Activated naive CD8-positive, alpha-beta T cell treated with anti-CD3 and anti-CD28 coated beads, Interleukin-2, amount 50 U/mL, for 24 hours (primary cell): ENCODE measurements around the gene ARHGAP28.
"Not testable (repeated sequence)": the region's sequence is repeated elsewhere in the genome, so short reads cannot be mapped to it uniquely, and the experiment has no call there.

Experiments used
- ATAC-seq: fragments of 150-1000 bp; cut with Tn5 transposase; one replicate; pipeline ENCODE4 v1.10.0; 2021
- DNase-seq: peaks from one replicate; pipeline ENCODE4 v3.0.0; 2021
- H3K27ac Mint-ChIP-seq: one replicate; pipeline ENCODE4 v1.8.0; 2021; ENCODE audit warnings: mild to moderate bottlenecking, mixed read lengths
- H3K27me3 Mint-ChIP-seq: one replicate; pipeline ENCODE4 v1.8.0; 2021; ENCODE audit warnings: mixed read lengths
- H3K36me3 Mint-ChIP-seq: one replicate; pipeline ENCODE4 v1.8.0; 2021; ENCODE audit warnings: low read depth, mixed read lengths
- H3K4me1 Mint-ChIP-seq: one replicate; pipeline ENCODE4 v1.8.0; 2021; ENCODE audit warnings: mixed read lengths
- H3K4me3 Mint-ChIP-seq: one replicate; pipeline ENCODE4 v1.8.0; 2021; ENCODE audit warnings: mild to moderate bottlenecking, moderate library complexity, mixed read lengths
- H3K9me3 Mint-ChIP-seq: one replicate; pipeline ENCODE4 v1.8.0; 2021; ENCODE audit warnings: mixed read lengths

The ARHGAP28 gene

GRCh38 chr18:6842081-6842480 lies 112.6 kb downstream of the ARHGAP28 start:
- Mint-ChIP-seq H3K27me3 (no peaks in the 10 kb centered on the region), H3K36me3 (no peaks in the 10 kb centered on the region), H3K9me3 (peaks cover 10% of the 10 kb centered on the region), H3K27ac (no peak overlapping the region), H3K4me3 (no peak overlapping the region), H3K4me1 (no peaks in the 10 kb centered on the region)
- no peak for DNase-seq
- no peak for ATAC-seq

DNA sequence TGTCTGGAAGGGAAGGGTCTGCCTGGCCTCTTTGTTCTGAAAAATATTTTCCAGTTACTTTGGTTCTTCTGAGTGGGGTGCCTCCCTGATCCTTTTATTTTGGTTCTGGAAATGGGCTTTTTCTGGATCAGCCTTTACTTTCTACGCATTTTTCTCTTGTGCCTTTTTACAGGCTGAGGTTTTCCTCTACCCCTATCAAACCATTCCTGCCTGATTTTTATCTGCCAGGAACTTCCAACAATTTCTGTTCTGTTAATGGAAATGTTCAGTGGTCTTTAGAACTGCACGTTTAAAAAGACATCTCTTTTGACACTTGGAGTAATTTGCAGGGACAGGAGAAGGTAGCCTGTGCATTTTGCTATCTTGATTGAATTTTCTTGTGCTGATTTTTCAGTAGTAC lies 113.8 kb downstream of the ARHGAP28 start:
- no peaks in the 10 kb centered on the region for H3K27me3 Mint-ChIP-seq
- no peak overlapping the region for H3K4me3 Mint-ChIP-seq
- H3K27ac Mint-ChIP-seq: no peak overlapping the region
- peaks cover 10% of the 10 kb centered on the region for H3K9me3 Mint-ChIP-seq
- H3K4me1 Mint-ChIP-seq: no peaks in the 10 kb centered on the region
- no peaks in the 10 kb centered on the region for H3K36me3 Mint-ChIP-seq
- no peak for ATAC-seq
- DNase-seq: no peak

DNA sequence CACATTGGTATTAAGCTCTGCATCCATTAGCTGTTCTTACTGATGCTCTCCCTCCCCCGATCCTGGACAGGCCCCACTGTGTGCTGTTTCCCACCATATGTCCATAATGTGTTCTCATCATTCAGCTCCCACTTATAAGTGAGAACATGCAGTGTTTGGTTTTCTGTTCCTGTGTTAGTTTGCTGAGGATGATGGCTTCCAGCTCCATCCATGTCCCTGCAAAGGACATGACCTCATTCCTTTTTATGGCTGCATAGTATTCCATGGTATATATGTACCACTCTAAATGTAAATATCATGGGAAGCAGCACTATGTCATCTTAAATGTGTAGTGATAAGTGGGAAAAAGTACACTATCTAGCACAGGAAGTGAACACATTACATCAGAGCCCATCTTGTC lies 116.0 kb downstream of the ARHGAP28 start:
- H3K27ac Mint-ChIP-seq, DNase-seq, H3K4me3 Mint-ChIP-seq, H3K27me3 Mint-ChIP-seq, ATAC-seq, H3K9me3 Mint-ChIP-seq, H3K36me3 Mint-ChIP-seq, H3K4me1 Mint-ChIP-seq: not testable (repeated sequence)

DNA sequence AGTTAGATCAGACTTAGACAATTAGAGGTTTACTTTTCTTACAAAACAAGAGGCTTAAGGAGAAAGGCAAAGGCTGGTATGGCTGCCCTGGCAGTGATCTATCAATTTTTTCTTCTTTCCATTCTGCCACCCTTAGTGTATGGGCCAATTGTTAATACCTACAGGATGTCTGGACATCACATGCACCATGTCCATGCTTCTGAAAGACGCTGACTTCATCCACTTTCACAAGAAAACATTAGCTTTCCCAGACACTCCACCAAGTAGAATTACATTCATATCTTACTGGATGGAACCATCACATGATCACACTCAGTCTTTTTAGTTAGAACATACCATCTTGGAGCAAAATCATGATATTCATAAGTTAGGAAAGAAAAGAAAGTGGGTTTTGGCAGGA lies 120.9 kb downstream of the ARHGAP28 start:
- Mint-ChIP-seq H3K27me3 (no peaks in the 10 kb centered on the region), H3K4me3 (no peak overlapping the region), H3K36me3 (no peaks in the 10 kb centered on the region), H3K27ac (no peak overlapping the region), H3K4me1 (no peaks in the 10 kb centered on the region), H3K9me3 (peaks cover 12% of the 10 kb centered on the region)
- DNase-seq: no peak
- ATAC-seq: no peak

DNA sequence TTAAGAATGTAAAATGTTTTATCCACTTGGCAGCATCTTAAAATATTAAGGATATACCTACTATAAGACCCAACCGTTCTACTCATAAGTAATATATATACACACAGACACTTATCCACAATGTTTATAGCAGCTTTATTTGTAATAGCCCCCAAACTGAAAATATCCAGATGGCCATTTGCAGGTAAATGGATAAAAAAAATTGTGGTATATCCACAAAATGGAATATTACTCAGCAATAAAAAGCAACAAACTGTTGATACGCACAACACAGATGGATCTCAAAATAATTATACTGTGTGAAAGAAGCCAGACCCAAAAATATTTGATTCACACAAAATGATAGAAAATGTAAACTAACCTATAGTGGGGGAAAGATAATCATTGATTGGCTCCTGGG lies 122.0 kb downstream of the ARHGAP28 start:
- H3K4me1 Mint-ChIP-seq: no peaks in the 10 kb centered on the region
- H3K27ac Mint-ChIP-seq: no peak overlapping the region
- no peak overlapping the region for H3K4me3 Mint-ChIP-seq
- no peaks in the 10 kb centered on the region for H3K36me3 Mint-ChIP-seq
- peaks cover 10% of the 10 kb centered on the region for H3K9me3 Mint-ChIP-seq
- DNase-seq (no peak), ATAC-seq (no peak)
- no peaks in the 10 kb centered on the region for H3K27me3 Mint-ChIP-seq

GRCh38 chr18:6854811-6855210 lies 125.3 kb downstream of the ARHGAP28 start:
- ATAC-seq (no peak), DNase-seq (no peak)
- Mint-ChIP-seq H3K9me3 (peaks cover 10% of the 10 kb centered on the region), H3K36me3 (no peaks in the 10 kb centered on the region), H3K27me3 (no peaks in the 10 kb centered on the region), H3K4me3 (no peak overlapping the region), H3K4me1 (no peaks in the 10 kb centered on the region), H3K27ac (no peak overlapping the region)

DNA sequence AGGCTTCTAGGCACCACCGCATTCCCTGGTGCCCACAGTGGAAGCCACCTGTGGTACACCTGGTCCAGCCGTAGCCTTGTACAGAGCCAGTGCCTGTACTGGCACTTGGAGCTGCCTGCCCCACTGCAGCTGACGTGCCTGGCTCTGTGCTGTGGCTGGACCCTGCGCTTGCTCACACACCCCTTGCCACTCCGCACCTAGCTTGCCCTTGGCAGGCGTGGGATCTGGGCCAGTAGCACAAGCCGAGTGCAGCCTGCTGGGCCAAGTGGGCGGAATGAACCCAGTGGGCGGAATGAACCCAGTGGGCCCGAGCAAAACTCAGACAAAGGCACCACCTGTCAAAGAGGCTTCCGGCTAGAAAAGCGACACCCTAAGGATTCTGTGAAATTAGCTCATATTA lies 126.3 kb downstream of the ARHGAP28 start:
- H3K36me3 Mint-ChIP-seq: no peaks in the 10 kb centered on the region
- H3K9me3 Mint-ChIP-seq: peaks cover 10% of the 10 kb centered on the region
- ATAC-seq: no peak
- no peaks in the 10 kb centered on the region for H3K27me3 Mint-ChIP-seq
- H3K4me1 Mint-ChIP-seq: no peaks in the 10 kb centered on the region
- no peak overlapping the region for H3K27ac Mint-ChIP-seq
- H3K4me3 Mint-ChIP-seq: no peak overlapping the region
- no peak for DNase-seq

- Mint-ChIP-seq H3K9me3 (peaks cover 5% of the 10 kb centered on the region), H3K27me3 (no peaks in the 10 kb centered on the region), H3K36me3 (no peaks in the 10 kb centered on the region), H3K4me1 (no peaks in the 10 kb centered on the region), H3K27ac (no peak overlapping the region), H3K4me3 (no peak overlapping the region)
- DNase-seq: no peak
- no peak for ATAC-seq
Observed at GRCh38 chr18:6857300-6857699, 127.8 kb downstream of the ARHGAP28 start.

GRCh38 chr18:6859676-6860422 lies 130.3 kb downstream of the ARHGAP28 start:
- Mint-ChIP-seq H3K4me1 (no peaks in the 10 kb centered on the region), H3K27ac (no peak overlapping the region), H3K4me3 (no peak overlapping the region), H3K9me3 (no peaks in the 10 kb centered on the region), H3K36me3 (no peaks in the 10 kb centered on the region), H3K27me3 (no peaks in the 10 kb centered on the region)
- ATAC-seq: no peak
- no peak for DNase-seq

- Mint-ChIP-seq H3K4me3 (no peak overlapping the region), H3K27me3 (no peaks in the 10 kb centered on the region), H3K36me3 (no peaks in the 10 kb centered on the region), H3K9me3 (no peaks in the 10 kb centered on the region), H3K27ac (no peak overlapping the region), H3K4me1 (no peaks in the 10 kb centered on the region)
- ATAC-seq (no peak), DNase-seq (no peak)
Observed at GRCh38 chr18:6860804-6861448, 131.4 kb downstream of the ARHGAP28 start.

DNA sequence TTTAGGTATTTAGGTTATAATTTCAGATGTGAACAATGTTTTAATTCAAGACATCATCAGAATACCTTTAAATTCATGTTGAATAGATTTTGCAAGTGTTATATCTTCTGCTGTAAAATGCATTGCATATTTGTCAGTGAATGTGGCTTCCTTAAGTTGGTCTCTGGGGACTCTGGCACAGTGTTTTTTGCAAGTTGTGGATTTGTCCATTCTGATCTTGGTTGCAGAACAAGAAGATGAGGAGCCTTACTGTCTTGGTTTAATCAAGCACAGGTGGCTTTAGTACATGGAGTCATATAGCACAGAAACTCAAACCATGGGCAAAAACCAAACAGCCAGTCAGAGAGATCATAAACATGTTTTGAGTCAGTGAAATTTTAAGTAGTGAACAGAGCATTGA lies 135.7 kb downstream of the ARHGAP28 start:
- Mint-ChIP-seq H3K27ac (no peak overlapping the region), H3K4me3 (no peak overlapping the region), H3K36me3 (no peaks in the 10 kb centered on the region), H3K27me3 (no peaks in the 10 kb centered on the region), H3K9me3 (no peaks in the 10 kb centered on the region), H3K4me1 (no peaks in the 10 kb centered on the region)
- DNase-seq: no peak
- no peak for ATAC-seq

- Mint-ChIP-seq H3K27me3 (no peaks in the 10 kb centered on the region), H3K4me1 (no peaks in the 10 kb centered on the region), H3K4me3 (no peak overlapping the region), H3K36me3 (no peaks in the 10 kb centered on the region), H3K27ac (no peak overlapping the region), H3K9me3 (no peaks in the 10 kb centered on the region)
- ATAC-seq (no peak), DNase-seq (no peak)
Observed at GRCh38 chr18:6866552-6867085, 137.1 kb downstream of the ARHGAP28 start.

DNA sequence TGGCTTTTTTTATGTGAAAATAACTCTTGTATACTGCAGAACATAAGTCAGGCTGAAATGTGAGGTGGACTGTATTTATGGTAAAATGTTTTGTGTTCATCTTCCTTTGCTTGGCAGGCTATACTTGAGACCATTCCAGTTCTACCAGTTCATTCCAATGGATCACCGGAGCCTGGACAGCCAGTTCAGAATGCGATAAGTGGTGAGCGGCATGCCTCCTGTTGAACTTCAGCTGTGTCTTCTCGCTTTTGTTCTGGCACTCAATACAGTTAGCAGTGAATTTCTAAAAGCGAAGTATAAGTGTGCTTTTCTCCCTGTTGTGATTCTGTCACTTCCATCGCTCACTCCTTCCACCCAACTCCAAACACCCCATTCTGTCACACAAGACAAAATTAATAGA lies 138.5 kb downstream of the ARHGAP28 start:
- no peak overlapping the region for H3K4me3 Mint-ChIP-seq
- H3K27ac Mint-ChIP-seq: no peak overlapping the region
- no peaks in the 10 kb centered on the region for H3K4me1 Mint-ChIP-seq
- ATAC-seq (no peak), DNase-seq (no peak)
- no peaks in the 10 kb centered on the region for H3K36me3 Mint-ChIP-seq
- H3K9me3 Mint-ChIP-seq: no peaks in the 10 kb centered on the region
- H3K27me3 Mint-ChIP-seq: no peaks in the 10 kb centered on the region

GRCh38 chr18:6871566-6871965 lies 142.1 kb downstream of the ARHGAP28 start:
- Mint-ChIP-seq H3K4me3 (no peak overlapping the region), H3K36me3 (no peaks in the 10 kb centered on the region), H3K9me3 (no peaks in the 10 kb centered on the region), H3K27ac (no peak overlapping the region), H3K27me3 (no peaks in the 10 kb centered on the region), H3K4me1 (no peaks in the 10 kb centered on the region)
- ATAC-seq: no peak
- no peak for DNase-seq

DNA sequence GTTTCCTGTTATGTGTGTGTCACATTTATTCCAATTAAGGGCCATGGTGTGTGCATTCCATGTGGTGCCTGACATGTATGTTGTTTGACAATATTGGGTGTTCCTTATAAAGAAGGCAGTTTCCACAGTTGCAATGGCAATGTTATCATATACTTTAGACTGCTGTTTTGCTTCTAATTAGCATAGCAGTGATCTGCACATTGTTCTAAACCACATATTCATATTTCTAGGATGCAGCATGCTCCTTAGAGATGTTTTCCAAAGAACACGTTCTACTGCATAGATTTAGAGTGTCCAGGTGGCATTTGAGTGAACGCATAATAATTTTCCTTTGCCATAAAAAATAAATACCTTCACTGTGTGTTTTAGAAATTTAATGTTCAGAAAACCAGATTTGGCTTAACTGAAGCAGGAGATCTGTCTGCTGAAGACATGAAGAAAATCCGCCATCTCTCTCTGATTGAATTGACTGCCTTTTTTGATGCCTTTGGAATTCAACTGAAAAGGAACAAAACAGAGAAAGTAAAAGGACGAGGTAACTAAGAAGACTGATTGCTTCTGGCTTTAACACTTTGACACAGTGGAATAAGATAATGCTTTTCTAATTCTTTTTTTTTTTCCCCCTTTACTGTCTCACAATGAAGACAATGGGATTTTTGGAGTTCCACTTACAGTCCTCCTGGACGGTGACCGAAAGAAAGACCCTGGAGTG lies 143.7 kb downstream of the ARHGAP28 start:
- no peaks in the 10 kb centered on the region for H3K9me3 Mint-ChIP-seq
- H3K4me3 Mint-ChIP-seq: no peak overlapping the region
- no peaks in the 10 kb centered on the region for H3K4me1 Mint-ChIP-seq
- H3K36me3 Mint-ChIP-seq: no peaks in the 10 kb centered on the region
- DNase-seq (no peak), ATAC-seq (no peak)
- no peaks in the 10 kb centered on the region for H3K27me3 Mint-ChIP-seq
- no peak overlapping the region for H3K27ac Mint-ChIP-seq
